Measurements from ENCODE around the gene HCN2.
"Not testable (repeated sequence)": the region's sequence is repeated elsewhere in the genome, so short reads cannot be mapped to it uniquely, and the experiment has no call there.

The HCN2 gene

GRCh38 chr19:619286-620002 lies 29.8 kb downstream of the HCN2 start:
- Histone ChIP-seq H3K23ac (ENCODE audit: low read depth, low read length, poor library complexity) (no peak overlapping the region), H2BK5ac (ENCODE audit: low read length) (no peak overlapping the region), H3K36me3 (replicated peaks in 1 of 2; ENCODE audit: control insufficient read depth in 2 of 2, insufficient read depth in 2 of 2, low read length in 2 of 2) (peaks cover 40 to 61% of the 10 kb centered on the region in 2 donors), H3K79me1 (ENCODE audit: low read depth, low read length) (no peaks in the 10 kb centered on the region), H3K27ac (replicated peaks; ENCODE audit: low read length) (no peak overlapping the region), H3K4me2 (ENCODE audit: insufficient read depth, low read length, poor library complexity, severe bottlenecking) (no peak overlapping the region), H2BK15ac (ENCODE audit: low read length) (no peak overlapping the region), H3K4ac (ENCODE audit: low read length) (no peak overlapping the region), H3K4me1 (ENCODE audit: control insufficient read depth in 2 of 2, insufficient read depth in 1 of 2, low read depth in 1 of 2, low read length in 2 of 2) (peaks cover 0 to 10% of the 10 kb centered on the region in 2 donors), H4K8ac (ENCODE audit: low read depth, low read length) (no peak overlapping the region), H3K18ac (ENCODE audit: low read length) (no peak overlapping the region), H4K91ac (ENCODE audit: low read depth, low read length, poor library complexity) (no peak overlapping the region), H3K27me3 (ENCODE audit: control insufficient read depth in 3 of 3, insufficient read depth in 3 of 3, low read depth in 1 of 3, low read length in 3 of 3) (no peaks in the 10 kb centered on the region), H2AFZ (ENCODE audit: low read length) (no peak overlapping the region), H2BK12ac (ENCODE audit: low read length) (no peak overlapping the region), H2BK120ac (ENCODE audit: low read depth, low read length) (no peak overlapping the region), H2AK5ac (ENCODE audit: low read depth, low read length) (no peak overlapping the region), H3K9ac (ENCODE audit: low read depth, low read length, poor library complexity) (no peak overlapping the region), H3K14ac (ENCODE audit: low read length) (no peak overlapping the region), H3K9me3 (replicated peaks in 1 of 2; ENCODE audit: control insufficient read depth in 2 of 2, insufficient read depth in 1 of 2, low read depth in 1 of 2, low read length in 2 of 2) (peaks cover 0 to 2% of the 10 kb centered on the region in 2 donors), H3K4me3 (ENCODE audit: low read length in 2 of 2) (no peak overlapping the region)
- WGBS, 2 donors (ENCODE audit: extremely low coverage in 2 of 2, insufficient read length in 2 of 2, insufficient replicate concordance in 1 of 2), result no CpG with 5 or more reads among the region's 47 CpGs
- DNase-seq (ENCODE audit: low spot score), result no peak

DNA sequence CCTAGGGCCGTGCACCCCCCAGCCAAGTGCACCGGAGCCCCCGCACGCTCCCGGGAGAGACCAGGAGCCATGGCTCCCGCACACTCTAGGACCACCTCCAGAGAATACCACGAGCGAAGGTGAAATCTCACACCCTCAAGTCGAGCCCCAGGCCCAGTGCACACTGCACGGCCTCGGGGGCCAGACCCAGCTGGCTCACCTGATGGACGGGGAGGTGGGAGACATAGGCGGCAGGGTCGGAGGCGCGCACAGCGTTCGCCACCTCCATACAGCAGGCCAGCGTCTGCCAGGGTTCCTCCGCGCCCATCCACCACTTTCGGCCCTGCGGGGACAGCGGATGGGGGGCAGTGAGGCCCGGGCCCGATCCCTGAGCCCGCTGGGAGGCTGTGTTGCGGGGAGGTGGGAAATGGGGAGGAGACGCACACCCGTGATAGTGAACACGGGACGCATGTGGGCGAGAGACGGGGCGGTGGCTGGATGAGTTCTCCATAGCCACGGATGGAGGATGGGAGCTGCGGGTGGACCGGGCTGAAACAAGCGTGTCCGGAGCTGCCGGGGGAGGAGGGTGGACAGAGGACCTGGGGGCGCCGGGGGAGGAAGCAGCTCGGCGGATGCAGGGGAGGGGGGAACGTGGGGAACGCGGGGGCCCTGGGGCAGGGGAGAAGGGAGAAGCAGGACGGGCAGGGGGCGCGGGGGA lies 30.6 kb downstream of the HCN2 start:
- H3K79me1 ChIP-seq (ENCODE audit: low read depth, low read length), result peaks cover 2% of the 10 kb centered on the region
- H2BK5ac ChIP-seq (ENCODE audit: low read length), result no peak overlapping the region
- H2AK5ac ChIP-seq (ENCODE audit: low read depth, low read length), result no peak overlapping the region
- peaks cover 0 to 12% of the 10 kb centered on the region in 2 donors for H3K4me1 ChIP-seq (ENCODE audit: control insufficient read depth in 2 of 2, insufficient read depth in 1 of 2, low read depth in 1 of 2, low read length in 2 of 2)
- no peak overlapping the region for H3K9ac ChIP-seq (ENCODE audit: low read depth, low read length, poor library complexity)
- H3K4me3 ChIP-seq (ENCODE audit: low read length in 2 of 2), result peak overlapping the region in 1 of 2 donors; percentile 29
- H2AFZ ChIP-seq (ENCODE audit: low read length), result no peak overlapping the region
- no peak overlapping the region for H4K8ac ChIP-seq (ENCODE audit: low read depth, low read length)
- no peak overlapping the region for H3K27ac ChIP-seq (replicated peaks; ENCODE audit: low read length)
- H4K91ac ChIP-seq (ENCODE audit: low read depth, low read length, poor library complexity), result no peak overlapping the region
- WGBS, 2 donors (ENCODE audit: extremely low coverage in 2 of 2, insufficient read length in 2 of 2, insufficient replicate concordance in 1 of 2), result no CpG with 5 or more reads among the region's 51 CpGs
- no peak overlapping the region for H2BK120ac ChIP-seq (ENCODE audit: low read depth, low read length)
- H3K4me2 ChIP-seq (ENCODE audit: insufficient read depth, low read length, poor library complexity, severe bottlenecking), result no peak overlapping the region
- no peak overlapping the region for H2BK15ac ChIP-seq (ENCODE audit: low read length)
- DNase-seq (ENCODE audit: low spot score), result no peak
- H3K27me3 ChIP-seq (ENCODE audit: control insufficient read depth in 3 of 3, insufficient read depth in 3 of 3, low read depth in 1 of 3, low read length in 3 of 3), result no peaks in the 10 kb centered on the region
- H3K4ac ChIP-seq (ENCODE audit: low read length), result no peak overlapping the region
- peaks cover 37 to 63% of the 10 kb centered on the region in 2 donors for H3K36me3 ChIP-seq (replicated peaks in 1 of 2; ENCODE audit: control insufficient read depth in 2 of 2, insufficient read depth in 2 of 2, low read length in 2 of 2)
- H3K14ac ChIP-seq (ENCODE audit: low read length), result peak overlapping the region; percentile 38
- H3K18ac ChIP-seq (ENCODE audit: low read length), result no peak overlapping the region
- no peak overlapping the region for H3K23ac ChIP-seq (ENCODE audit: low read depth, low read length, poor library complexity)
- H2BK12ac ChIP-seq (ENCODE audit: low read length), result no peak overlapping the region
- H3K9me3 ChIP-seq (replicated peaks in 1 of 2; ENCODE audit: control insufficient read depth in 2 of 2, insufficient read depth in 1 of 2, low read depth in 1 of 2, low read length in 2 of 2), result peaks cover 0 to 2% of the 10 kb centered on the region in 2 donors

GRCh38 chr19:621191-621590 lies 31.5 kb downstream of the HCN2 start:
- H3K27ac ChIP-seq (replicated peaks; ENCODE audit: low read length); H2BK15ac ChIP-seq (ENCODE audit: low read length); H3K9me3 ChIP-seq (replicated peaks in 1 of 2; ENCODE audit: control insufficient read depth in 2 of 2, insufficient read depth in 1 of 2, low read depth in 1 of 2, low read length in 2 of 2); H3K27me3 ChIP-seq (ENCODE audit: control insufficient read depth in 3 of 3, insufficient read depth in 3 of 3, low read depth in 1 of 3, low read length in 3 of 3); H3K23ac ChIP-seq (ENCODE audit: low read depth, low read length, poor library complexity); H3K4me3 ChIP-seq (ENCODE audit: low read length in 2 of 2); H4K8ac ChIP-seq (ENCODE audit: low read depth, low read length); H2AFZ ChIP-seq (ENCODE audit: low read length); H3K14ac ChIP-seq (ENCODE audit: low read length); H2BK12ac ChIP-seq (ENCODE audit: low read length); H3K79me1 ChIP-seq (ENCODE audit: low read depth, low read length); H3K18ac ChIP-seq (ENCODE audit: low read length); H3K9ac ChIP-seq (ENCODE audit: low read depth, low read length, poor library complexity); H2AK5ac ChIP-seq (ENCODE audit: low read depth, low read length); DNase-seq (ENCODE audit: low spot score); H2BK5ac ChIP-seq (ENCODE audit: low read length); H4K91ac ChIP-seq (ENCODE audit: low read depth, low read length, poor library complexity); H3K4ac ChIP-seq (ENCODE audit: low read length); H3K4me2 ChIP-seq (ENCODE audit: insufficient read depth, low read length, poor library complexity, severe bottlenecking); H2BK120ac ChIP-seq (ENCODE audit: low read depth, low read length): not testable (repeated sequence)
- H3K4me1 ChIP-seq (ENCODE audit: control insufficient read depth in 2 of 2, insufficient read depth in 1 of 2, low read depth in 1 of 2, low read length in 2 of 2), result peaks cover 0 to 12% of the 10 kb centered on the region in 2 donors
- no CpG with 5 or more reads among the region's 48 CpGs for WGBS, 2 donors (ENCODE audit: extremely low coverage in 2 of 2, insufficient read length in 2 of 2, insufficient replicate concordance in 1 of 2)
- H3K36me3 ChIP-seq (replicated peaks in 1 of 2; ENCODE audit: control insufficient read depth in 2 of 2, insufficient read depth in 2 of 2, low read length in 2 of 2), result peaks cover 34 to 65% of the 10 kb centered on the region in 2 donors

DNA sequence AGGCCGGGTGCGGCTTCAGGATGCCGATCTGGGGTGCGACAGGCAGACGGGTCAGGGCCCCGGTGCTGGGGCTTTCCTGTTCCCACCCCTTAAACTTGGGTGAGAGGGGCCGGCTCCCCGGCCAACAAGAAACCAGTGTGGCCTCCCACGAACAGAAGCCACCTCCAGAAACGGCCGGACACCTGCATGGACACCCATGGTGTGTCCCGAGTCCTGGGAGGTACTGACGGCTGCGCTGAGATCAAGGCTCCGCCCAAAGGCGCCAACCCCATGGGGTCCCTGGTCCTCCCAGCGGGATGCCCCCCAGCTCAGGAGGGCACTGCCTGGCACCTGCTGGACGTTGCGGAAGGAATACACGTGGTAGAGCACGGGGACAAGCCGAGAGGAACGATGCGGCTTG lies 32.1 kb downstream of the HCN2 start:
- no peaks in the 10 kb centered on the region for H3K27me3 ChIP-seq (ENCODE audit: control insufficient read depth in 3 of 3, insufficient read depth in 3 of 3, low read depth in 1 of 3, low read length in 3 of 3)
- H2BK5ac ChIP-seq (ENCODE audit: low read length), result no peak overlapping the region
- peaks cover 5% of the 10 kb centered on the region for H3K79me1 ChIP-seq (ENCODE audit: low read depth, low read length)
- H2BK12ac ChIP-seq (ENCODE audit: low read length), result no peak overlapping the region
- H2AFZ ChIP-seq (ENCODE audit: low read length), result no peak overlapping the region
- no peak overlapping the region for H2BK15ac ChIP-seq (ENCODE audit: low read length)
- H3K9ac ChIP-seq (ENCODE audit: low read depth, low read length, poor library complexity), result no peak overlapping the region
- WGBS, 2 donors (ENCODE audit: extremely low coverage in 2 of 2, insufficient read length in 2 of 2, insufficient replicate concordance in 1 of 2), result no CpG with 5 or more reads among the region's 24 CpGs
- H3K23ac ChIP-seq (ENCODE audit: low read depth, low read length, poor library complexity), result no peak overlapping the region
- no peak overlapping the region for H3K18ac ChIP-seq (ENCODE audit: low read length)
- H3K4me2 ChIP-seq (ENCODE audit: insufficient read depth, low read length, poor library complexity, severe bottlenecking), result no peak overlapping the region
- H3K27ac ChIP-seq (replicated peaks; ENCODE audit: low read length), result no peak overlapping the region
- no peak overlapping the region for H4K91ac ChIP-seq (ENCODE audit: low read depth, low read length, poor library complexity)
- peaks cover 34 to 65% of the 10 kb centered on the region in 2 donors for H3K36me3 ChIP-seq (replicated peaks in 1 of 2; ENCODE audit: control insufficient read depth in 2 of 2, insufficient read depth in 2 of 2, low read length in 2 of 2)
- H3K4me3 ChIP-seq (ENCODE audit: low read length in 2 of 2), result no peak overlapping the region
- peaks cover 0 to 12% of the 10 kb centered on the region in 2 donors for H3K4me1 ChIP-seq (ENCODE audit: control insufficient read depth in 2 of 2, insufficient read depth in 1 of 2, low read depth in 1 of 2, low read length in 2 of 2)
- no peak for DNase-seq (ENCODE audit: low spot score)
- no peak overlapping the region for H2BK120ac ChIP-seq (ENCODE audit: low read depth, low read length)
- no peak overlapping the region for H2AK5ac ChIP-seq (ENCODE audit: low read depth, low read length)
- H3K4ac ChIP-seq (ENCODE audit: low read length), result no peak overlapping the region
- H3K9me3 ChIP-seq (replicated peaks in 1 of 2; ENCODE audit: control insufficient read depth in 2 of 2, insufficient read depth in 1 of 2, low read depth in 1 of 2, low read length in 2 of 2), result no peaks in the 10 kb centered on the region
- no peak overlapping the region for H4K8ac ChIP-seq (ENCODE audit: low read depth, low read length)
- no peak overlapping the region for H3K14ac ChIP-seq (ENCODE audit: low read length)
